ENCODE results near the gene RIPK4. TPM values are rescaled to one million over a fixed set of nuclear protein-coding genes. Genes with fewer than 3 reads are reported as not detected.

The RIPK4 gene
- total RNA-seq, 1 experiment from 2014 or later: 20.1 TPM

DNA sequence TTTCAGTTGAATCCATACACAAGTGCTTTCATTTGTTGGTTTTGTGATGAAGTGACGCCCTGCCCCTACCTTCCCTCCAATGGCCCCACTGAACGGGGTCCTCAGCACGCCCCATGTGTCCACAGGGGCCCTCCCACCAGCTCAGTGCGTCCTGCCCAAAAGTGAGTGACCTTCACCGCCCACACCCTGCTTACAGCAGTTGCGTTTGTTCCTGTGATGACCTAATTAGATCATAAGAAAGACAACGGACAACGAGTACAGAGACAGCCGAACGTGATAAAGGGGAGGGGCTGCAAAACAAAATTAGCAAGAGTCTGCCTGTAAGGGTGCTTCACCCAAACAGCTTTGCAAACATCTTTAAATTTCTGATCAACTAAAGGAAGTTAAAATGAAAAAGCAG, 38.2 kb upstream of the RIPK4 start (continued):
- no peak for TF ChIP-seq ZNF121 (CRISPR knock-in tag; IDR thresholded peaks at IDR 0.05)
- no peak for TF ChIP-seq OVOL2 (CRISPR knock-in tag; IDR thresholded peaks at IDR 0.05; ENCODE audit: borderline replicate concordance)
- TF ChIP-seq, protein P1, sequence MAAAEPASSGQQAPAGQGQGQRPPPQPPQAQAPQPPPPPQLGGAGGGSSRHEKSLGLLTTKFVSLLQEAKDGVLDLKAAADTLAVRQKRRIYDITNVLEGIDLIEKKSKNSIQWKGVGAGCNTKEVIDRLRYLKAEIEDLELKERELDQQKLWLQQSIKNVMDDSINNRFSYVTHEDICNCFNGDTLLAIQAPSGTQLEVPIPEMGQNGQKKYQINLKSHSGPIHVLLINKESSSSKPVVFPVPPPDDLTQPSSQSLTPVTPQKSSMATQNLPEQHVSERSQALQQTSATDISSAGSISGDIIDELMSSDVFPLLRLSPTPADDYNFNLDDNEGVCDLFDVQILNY (CRISPR knock-in tag; IDR thresholded peaks at IDR 0.05): no peak
- no peak for TF ChIP-seq IRF2 (CRISPR knock-in tag; IDR thresholded peaks at IDR 0.05; ENCODE audit: borderline replicate concordance, low read depth)
- TF ChIP-seq, protein P2, sequence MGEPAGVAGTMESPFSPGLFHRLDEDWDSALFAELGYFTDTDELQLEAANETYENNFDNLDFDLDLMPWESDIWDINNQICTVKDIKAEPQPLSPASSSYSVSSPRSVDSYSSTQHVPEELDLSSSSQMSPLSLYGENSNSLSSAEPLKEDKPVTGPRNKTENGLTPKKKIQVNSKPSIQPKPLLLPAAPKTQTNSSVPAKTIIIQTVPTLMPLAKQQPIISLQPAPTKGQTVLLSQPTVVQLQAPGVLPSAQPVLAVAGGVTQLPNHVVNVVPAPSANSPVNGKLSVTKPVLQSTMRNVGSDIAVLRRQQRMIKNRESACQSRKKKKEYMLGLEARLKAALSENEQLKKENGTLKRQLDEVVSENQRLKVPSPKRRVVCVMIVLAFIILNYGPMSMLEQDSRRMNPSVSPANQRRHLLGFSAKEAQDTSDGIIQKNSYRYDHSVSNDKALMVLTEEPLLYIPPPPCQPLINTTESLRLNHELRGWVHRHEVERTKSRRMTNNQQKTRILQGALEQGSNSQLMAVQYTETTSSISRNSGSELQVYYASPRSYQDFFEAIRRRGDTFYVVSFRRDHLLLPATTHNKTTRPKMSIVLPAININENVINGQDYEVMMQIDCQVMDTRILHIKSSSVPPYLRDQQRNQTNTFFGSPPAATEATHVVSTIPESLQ (CRISPR knock-in tag; IDR thresholded peaks at IDR 0.05): no peak
- TF ChIP-seq, protein P3, sequence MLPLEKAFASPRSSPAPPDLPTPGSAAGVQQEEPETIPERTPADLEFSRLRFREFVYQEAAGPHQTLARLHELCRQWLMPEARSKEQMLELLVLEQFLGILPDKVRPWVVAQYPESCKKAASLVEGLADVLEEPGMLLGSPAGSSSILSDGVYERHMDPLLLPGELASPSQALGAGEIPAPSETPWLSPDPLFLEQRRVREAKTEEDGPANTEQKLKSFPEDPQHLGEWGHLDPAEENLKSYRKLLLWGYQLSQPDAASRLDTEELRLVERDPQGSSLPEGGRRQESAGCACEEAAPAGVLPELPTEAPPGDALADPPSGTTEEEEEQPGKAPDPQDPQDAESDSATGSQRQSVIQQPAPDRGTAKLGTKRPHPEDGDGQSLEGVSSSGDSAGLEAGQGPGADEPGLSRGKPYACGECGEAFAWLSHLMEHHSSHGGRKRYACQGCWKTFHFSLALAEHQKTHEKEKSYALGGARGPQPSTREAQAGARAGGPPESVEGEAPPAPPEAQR (CRISPR knock-in tag; IDR thresholded peaks at IDR 0.05): no peak

DNA sequence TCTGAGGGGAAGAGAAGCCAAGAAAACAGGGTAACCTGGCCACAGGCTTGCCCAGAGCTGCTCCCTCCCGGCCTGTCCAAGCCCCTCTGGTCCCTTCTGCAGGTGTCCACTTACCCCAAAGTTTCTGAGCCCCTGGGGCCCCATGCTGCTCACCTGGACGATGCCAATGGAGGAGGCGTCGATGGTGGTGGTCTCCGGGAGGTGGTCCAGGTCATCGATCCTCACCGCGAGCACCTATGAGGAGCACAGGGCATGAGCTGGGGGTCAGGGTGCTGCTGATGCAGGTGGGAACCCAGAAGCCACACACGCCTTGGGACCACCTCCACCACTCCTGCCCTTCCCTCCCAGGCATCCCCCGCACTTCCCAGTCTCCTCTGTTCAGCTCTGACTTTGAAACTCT, 37.5 kb upstream of the RIPK4 start:
- POLR2A ChIA-PET: no interaction called here
- CTCF ChIA-PET: interaction anchor here (1.4 kb wide), 1 partner anchor 12 kb away, joined by 6 read pairs; no protein-coding TSS in a partner anchor
- Mint-ChIP-seq H3K27ac (no peak overlapping the region), H3K4me3 (no peak overlapping the region), H3K9me3 (peaks cover 15% of the 10 kb centered on the region), H3K4me1 (no peaks in the 10 kb centered on the region), H3K27me3 (ENCODE audit: low read depth) (no peaks in the 10 kb centered on the region), H3K36me3 (peaks cover 24% of the 10 kb centered on the region)
- ATAC-seq: no peak
- DNase-seq (ENCODE audit: low spot score): no peak
- TF ChIP-seq TEAD4 (CRISPR knock-in tag; IDR thresholded peaks at IDR 0.05) (no peak), JUN (CRISPR knock-in tag; IDR thresholded peaks at IDR 0.05) (no peak), OVOL2 (CRISPR knock-in tag; IDR thresholded peaks at IDR 0.05; ENCODE audit: borderline replicate concordance) (no peak), NFYB (CRISPR knock-in tag; conservative IDR thresholded peaks at IDR 0.05; ENCODE audit: low read depth) (no peak)
- TF ChIP-seq, protein P4, sequence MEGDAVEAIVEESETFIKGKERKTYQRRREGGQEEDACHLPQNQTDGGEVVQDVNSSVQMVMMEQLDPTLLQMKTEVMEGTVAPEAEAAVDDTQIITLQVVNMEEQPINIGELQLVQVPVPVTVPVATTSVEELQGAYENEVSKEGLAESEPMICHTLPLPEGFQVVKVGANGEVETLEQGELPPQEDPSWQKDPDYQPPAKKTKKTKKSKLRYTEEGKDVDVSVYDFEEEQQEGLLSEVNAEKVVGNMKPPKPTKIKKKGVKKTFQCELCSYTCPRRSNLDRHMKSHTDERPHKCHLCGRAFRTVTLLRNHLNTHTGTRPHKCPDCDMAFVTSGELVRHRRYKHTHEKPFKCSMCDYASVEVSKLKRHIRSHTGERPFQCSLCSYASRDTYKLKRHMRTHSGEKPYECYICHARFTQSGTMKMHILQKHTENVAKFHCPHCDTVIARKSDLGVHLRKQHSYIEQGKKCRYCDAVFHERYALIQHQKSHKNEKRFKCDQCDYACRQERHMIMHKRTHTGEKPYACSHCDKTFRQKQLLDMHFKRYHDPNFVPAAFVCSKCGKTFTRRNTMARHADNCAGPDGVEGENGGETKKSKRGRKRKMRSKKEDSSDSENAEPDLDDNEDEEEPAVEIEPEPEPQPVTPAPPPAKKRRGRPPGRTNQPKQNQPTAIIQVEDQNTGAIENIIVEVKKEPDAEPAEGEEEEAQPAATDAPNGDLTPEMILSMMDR (IDR thresholded peaks at IDR 0.05): no peak
- TF ChIP-seq, protein P5, sequence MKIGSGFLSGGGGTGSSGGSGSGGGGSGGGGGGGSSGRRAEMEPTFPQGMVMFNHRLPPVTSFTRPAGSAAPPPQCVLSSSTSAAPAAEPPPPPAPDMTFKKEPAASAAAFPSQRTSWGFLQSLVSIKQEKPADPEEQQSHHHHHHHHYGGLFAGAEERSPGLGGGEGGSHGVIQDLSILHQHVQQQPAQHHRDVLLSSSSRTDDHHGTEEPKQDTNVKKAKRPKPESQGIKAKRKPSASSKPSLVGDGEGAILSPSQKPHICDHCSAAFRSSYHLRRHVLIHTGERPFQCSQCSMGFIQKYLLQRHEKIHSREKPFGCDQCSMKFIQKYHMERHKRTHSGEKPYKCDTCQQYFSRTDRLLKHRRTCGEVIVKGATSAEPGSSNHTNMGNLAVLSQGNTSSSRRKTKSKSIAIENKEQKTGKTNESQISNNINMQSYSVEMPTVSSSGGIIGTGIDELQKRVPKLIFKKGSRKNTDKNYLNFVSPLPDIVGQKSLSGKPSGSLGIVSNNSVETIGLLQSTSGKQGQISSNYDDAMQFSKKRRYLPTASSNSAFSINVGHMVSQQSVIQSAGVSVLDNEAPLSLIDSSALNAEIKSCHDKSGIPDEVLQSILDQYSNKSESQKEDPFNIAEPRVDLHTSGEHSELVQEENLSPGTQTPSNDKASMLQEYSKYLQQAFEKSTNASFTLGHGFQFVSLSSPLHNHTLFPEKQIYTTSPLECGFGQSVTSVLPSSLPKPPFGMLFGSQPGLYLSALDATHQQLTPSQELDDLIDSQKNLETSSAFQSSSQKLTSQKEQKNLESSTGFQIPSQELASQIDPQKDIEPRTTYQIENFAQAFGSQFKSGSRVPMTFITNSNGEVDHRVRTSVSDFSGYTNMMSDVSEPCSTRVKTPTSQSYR (CRISPR knock-in tag; IDR thresholded peaks at IDR 0.05): no peak

DNA sequence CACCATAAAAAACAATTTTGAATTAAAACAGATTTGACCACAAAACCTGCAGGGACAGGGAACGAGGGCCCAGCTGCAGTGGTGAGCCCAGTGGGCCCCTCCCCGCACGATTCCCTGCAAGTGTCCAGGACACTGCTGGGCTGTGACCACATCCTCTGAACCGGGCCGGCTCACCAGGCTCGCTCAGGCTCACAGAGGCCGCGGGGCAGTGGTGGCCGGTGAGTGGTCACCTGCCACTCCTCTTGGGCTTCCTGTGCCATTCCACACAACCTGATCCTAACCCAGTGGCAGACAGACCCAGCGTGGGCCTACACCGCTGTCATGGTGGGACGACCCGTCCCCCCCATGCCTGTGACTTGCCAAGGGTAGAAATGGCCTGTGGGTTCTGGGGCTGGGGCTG, 36.5 kb upstream of the RIPK4 start:
- ATAC-seq: no peak
- Mint-ChIP-seq H3K27me3 (ENCODE audit: low read depth) (no peaks in the 10 kb centered on the region), H3K4me3 (no peak overlapping the region), H3K4me1 (no peaks in the 10 kb centered on the region), H3K36me3 (peaks cover 24% of the 10 kb centered on the region), H3K27ac (no peak overlapping the region; the same call in 1 of the 2 replicates), H3K9me3 (peaks cover 15% of the 10 kb centered on the region)
- ChIA-PET CTCF (interaction anchor here (0.8 kb wide), 1 partner anchor 17 kb away, joined by 3 read pairs; no protein-coding TSS in a partner anchor), POLR2A (no interaction called here)
- DNase-seq (ENCODE audit: low spot score): no peak
- TF ChIP-seq NR2C2 (CRISPR knock-in tag; IDR thresholded peaks at IDR 0.05) (no peak), NFATC4 (CRISPR knock-in tag; IDR thresholded peaks at IDR 0.05) (no peak), NR1H2 (CRISPR knock-in tag; IDR thresholded peaks at IDR 0.05) (no peak), ZNF219 (CRISPR knock-in tag; IDR thresholded peaks at IDR 0.05; ENCODE audit: borderline replicate concordance) (no peak), CBFB (CRISPR knock-in tag; IDR thresholded peaks at IDR 0.05; ENCODE audit: low read depth) (no peak), TP53 (CRISPR knock-in tag; IDR thresholded peaks at IDR 0.05) (no peak), ZBTB21 (CRISPR knock-in tag; IDR thresholded peaks at IDR 0.05; ENCODE audit: borderline replicate concordance) (no peak), SMAD3 (CRISPR knock-in tag; IDR thresholded peaks at IDR 0.05; ENCODE audit: borderline replicate concordance) (no peak)
- TF ChIP-seq, protein P6, sequence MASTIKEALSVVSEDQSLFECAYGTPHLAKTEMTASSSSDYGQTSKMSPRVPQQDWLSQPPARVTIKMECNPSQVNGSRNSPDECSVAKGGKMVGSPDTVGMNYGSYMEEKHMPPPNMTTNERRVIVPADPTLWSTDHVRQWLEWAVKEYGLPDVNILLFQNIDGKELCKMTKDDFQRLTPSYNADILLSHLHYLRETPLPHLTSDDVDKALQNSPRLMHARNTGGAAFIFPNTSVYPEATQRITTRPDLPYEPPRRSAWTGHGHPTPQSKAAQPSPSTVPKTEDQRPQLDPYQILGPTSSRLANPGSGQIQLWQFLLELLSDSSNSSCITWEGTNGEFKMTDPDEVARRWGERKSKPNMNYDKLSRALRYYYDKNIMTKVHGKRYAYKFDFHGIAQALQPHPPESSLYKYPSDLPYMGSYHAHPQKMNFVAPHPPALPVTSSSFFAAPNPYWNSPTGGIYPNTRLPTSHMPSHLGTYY (CRISPR knock-in tag; IDR thresholded peaks at IDR 0.05): no peak
- TF ChIP-seq, protein P7, sequence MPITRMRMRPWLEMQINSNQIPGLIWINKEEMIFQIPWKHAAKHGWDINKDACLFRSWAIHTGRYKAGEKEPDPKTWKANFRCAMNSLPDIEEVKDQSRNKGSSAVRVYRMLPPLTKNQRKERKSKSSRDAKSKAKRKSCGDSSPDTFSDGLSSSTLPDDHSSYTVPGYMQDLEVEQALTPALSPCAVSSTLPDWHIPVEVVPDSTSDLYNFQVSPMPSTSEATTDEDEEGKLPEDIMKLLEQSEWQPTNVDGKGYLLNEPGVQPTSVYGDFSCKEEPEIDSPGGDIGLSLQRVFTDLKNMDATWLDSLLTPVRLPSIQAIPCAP (CRISPR knock-in tag; IDR thresholded peaks at IDR 0.05): no peak
- TF ChIP-seq, protein P2 (CRISPR knock-in tag; IDR thresholded peaks at IDR 0.05): no peak
